ENCODE measurements around the gene TRIO.

DNA sequence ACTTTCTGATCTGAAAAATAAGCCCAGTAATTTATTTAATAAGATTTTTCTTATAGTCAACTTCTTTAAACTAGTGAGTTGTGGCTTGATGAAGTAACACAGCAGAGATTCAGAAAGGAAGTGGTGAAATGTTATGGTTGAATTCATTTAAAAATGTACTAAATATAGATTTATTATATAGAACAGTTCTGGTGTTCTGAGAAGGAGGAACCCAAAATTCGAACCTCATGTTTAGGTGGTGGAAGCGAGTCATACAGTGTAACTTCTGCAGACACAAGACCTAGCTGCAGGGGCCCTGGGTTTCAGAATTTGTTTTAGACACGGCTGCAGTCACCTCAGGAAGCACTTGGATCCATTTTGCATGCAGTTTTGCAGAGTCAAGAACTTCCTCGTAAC, 188.2 kb downstream of the TRIO start:
- TF ChIP-seq, protein P1, sequence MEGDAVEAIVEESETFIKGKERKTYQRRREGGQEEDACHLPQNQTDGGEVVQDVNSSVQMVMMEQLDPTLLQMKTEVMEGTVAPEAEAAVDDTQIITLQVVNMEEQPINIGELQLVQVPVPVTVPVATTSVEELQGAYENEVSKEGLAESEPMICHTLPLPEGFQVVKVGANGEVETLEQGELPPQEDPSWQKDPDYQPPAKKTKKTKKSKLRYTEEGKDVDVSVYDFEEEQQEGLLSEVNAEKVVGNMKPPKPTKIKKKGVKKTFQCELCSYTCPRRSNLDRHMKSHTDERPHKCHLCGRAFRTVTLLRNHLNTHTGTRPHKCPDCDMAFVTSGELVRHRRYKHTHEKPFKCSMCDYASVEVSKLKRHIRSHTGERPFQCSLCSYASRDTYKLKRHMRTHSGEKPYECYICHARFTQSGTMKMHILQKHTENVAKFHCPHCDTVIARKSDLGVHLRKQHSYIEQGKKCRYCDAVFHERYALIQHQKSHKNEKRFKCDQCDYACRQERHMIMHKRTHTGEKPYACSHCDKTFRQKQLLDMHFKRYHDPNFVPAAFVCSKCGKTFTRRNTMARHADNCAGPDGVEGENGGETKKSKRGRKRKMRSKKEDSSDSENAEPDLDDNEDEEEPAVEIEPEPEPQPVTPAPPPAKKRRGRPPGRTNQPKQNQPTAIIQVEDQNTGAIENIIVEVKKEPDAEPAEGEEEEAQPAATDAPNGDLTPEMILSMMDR (IDR thresholded peaks at IDR 0.05 in 2 of 3, conservative IDR thresholded peaks at IDR 0.05 in 1 of 3; ENCODE audit: control insufficient read depth in 2 of 3, extremely low read depth in 1 of 3, insufficient read depth in 1 of 3, low read depth in 3 of 3, low read length in 3 of 3): no peak
- TF ChIP-seq TBL1XR1 (IDR thresholded peaks at IDR 0.05; ENCODE audit: low read depth, low read length) (no peak), ESRRA (IDR thresholded peaks at IDR 0.05; ENCODE audit: low read length) (no peak), POLR2AphosphoS5 (IDR thresholded peaks at IDR 0.05; ENCODE audit: low read length) (no peak), POLR2A (IDR thresholded peaks at IDR 0.05; ENCODE audit: low read depth, low read length) (no peak), CEBPB (IDR thresholded peaks at IDR 0.05; ENCODE audit: borderline replicate concordance in 1 of 2, low read depth in 2 of 2, low read length in 2 of 2) (no peak), BMI1 (IDR thresholded peaks at IDR 0.05; ENCODE audit: borderline replicate concordance) (no peak), YY1 (IDR thresholded peaks at IDR 0.05; ENCODE audit: low read depth, low read length) (no peak), CREM (IDR thresholded peaks at IDR 0.05; ENCODE audit: low read depth) (no peak), ZNF24 (IDR thresholded peaks at IDR 0.05) (no peak)
- TF ChIP-seq, protein P2, sequence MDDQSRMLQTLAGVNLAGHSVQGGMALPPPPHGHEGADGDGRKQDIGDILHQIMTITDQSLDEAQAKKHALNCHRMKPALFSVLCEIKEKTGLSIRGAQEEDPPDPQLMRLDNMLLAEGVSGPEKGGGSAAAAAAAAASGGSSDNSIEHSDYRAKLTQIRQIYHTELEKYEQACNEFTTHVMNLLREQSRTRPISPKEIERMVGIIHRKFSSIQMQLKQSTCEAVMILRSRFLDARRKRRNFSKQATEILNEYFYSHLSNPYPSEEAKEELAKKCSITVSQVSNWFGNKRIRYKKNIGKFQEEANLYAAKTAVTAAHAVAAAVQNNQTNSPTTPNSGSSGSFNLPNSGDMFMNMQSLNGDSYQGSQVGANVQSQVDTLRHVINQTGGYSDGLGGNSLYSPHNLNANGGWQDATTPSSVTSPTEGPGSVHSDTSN (IDR thresholded peaks at IDR 0.05; ENCODE audit: insufficient replicate concordance, low read depth, low read length): no peak
- TF ChIP-seq, protein P3, sequence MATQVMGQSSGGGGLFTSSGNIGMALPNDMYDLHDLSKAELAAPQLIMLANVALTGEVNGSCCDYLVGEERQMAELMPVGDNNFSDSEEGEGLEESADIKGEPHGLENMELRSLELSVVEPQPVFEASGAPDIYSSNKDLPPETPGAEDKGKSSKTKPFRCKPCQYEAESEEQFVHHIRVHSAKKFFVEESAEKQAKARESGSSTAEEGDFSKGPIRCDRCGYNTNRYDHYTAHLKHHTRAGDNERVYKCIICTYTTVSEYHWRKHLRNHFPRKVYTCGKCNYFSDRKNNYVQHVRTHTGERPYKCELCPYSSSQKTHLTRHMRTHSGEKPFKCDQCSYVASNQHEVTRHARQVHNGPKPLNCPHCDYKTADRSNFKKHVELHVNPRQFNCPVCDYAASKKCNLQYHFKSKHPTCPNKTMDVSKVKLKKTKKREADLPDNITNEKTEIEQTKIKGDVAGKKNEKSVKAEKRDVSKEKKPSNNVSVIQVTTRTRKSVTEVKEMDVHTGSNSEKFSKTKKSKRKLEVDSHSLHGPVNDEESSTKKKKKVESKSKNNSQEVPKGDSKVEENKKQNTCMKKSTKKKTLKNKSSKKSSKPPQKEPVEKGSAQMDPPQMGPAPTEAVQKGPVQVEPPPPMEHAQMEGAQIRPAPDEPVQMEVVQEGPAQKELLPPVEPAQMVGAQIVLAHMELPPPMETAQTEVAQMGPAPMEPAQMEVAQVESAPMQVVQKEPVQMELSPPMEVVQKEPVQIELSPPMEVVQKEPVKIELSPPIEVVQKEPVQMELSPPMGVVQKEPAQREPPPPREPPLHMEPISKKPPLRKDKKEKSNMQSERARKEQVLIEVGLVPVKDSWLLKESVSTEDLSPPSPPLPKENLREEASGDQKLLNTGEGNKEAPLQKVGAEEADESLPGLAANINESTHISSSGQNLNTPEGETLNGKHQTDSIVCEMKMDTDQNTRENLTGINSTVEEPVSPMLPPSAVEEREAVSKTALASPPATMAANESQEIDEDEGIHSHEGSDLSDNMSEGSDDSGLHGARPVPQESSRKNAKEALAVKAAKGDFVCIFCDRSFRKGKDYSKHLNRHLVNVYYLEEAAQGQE (IDR thresholded peaks at IDR 0.05; ENCODE audit: low read depth, low read length): no peak
